Measurements from ENCODE around the gene HAPLN1.

Gene HAPLN1

DNA sequence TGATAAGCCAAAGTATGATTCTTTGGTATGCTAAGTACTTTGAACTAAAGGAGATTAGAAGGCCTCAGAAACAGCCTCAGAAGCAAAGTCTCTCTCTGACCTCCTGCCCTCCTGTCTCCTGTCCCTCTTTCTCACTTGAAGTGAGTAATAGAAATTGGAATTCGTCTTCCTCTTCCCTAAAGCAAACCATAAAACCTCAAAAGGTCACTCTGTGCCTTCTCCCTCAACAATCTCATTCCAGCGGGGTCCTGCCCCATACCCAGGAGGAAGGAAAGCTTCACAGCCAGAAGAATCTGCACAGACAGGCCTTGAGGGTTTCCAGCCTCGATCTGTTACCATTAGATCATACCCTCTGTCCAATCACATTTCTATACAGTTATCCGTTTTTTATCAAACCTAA, 87.8 kb downstream of the HAPLN1 start:
- TF ChIP-seq, protein P1, sequence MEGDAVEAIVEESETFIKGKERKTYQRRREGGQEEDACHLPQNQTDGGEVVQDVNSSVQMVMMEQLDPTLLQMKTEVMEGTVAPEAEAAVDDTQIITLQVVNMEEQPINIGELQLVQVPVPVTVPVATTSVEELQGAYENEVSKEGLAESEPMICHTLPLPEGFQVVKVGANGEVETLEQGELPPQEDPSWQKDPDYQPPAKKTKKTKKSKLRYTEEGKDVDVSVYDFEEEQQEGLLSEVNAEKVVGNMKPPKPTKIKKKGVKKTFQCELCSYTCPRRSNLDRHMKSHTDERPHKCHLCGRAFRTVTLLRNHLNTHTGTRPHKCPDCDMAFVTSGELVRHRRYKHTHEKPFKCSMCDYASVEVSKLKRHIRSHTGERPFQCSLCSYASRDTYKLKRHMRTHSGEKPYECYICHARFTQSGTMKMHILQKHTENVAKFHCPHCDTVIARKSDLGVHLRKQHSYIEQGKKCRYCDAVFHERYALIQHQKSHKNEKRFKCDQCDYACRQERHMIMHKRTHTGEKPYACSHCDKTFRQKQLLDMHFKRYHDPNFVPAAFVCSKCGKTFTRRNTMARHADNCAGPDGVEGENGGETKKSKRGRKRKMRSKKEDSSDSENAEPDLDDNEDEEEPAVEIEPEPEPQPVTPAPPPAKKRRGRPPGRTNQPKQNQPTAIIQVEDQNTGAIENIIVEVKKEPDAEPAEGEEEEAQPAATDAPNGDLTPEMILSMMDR (IDR thresholded peaks at IDR 0.05; ENCODE audit: insufficient read depth, low read depth, low read length, missing control alignments) = no peak

DNA sequence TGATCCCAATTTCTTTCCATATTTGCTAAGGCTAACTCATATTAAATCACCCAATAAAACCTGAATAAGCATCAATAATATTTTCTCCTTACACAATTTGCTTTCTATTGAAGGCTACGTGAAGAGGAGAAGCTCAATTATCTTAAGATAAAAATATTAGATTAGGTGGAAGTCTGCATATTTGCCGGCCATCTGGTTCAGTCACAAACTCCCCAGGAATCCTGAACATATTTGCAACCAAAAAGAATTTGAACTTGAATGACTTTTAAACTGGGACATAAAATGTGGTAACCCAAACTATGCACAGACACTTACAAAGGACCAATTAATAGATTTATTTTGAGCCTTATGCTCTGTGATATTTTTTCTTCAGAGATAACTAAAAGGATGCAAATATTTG, 92.3 kb downstream of the HAPLN1 start:
- TF ChIP-seq, protein P1 (IDR thresholded peaks at IDR 0.05; ENCODE audit: insufficient read depth, low read depth, low read length, missing control alignments) = no peak
- H3K4me3 ChIP-seq (ENCODE audit: low read length) = no peak overlapping the region
- no peak for DNase-seq (ENCODE audit: low read depth)

More for the DNA sequence above, 87.8 kb downstream of the HAPLN1 start:
- H3K4me3 ChIP-seq (ENCODE audit: low read length) = no peak overlapping the region
- peak; percentile 65 for DNase-seq (ENCODE audit: low read depth)

DNA sequence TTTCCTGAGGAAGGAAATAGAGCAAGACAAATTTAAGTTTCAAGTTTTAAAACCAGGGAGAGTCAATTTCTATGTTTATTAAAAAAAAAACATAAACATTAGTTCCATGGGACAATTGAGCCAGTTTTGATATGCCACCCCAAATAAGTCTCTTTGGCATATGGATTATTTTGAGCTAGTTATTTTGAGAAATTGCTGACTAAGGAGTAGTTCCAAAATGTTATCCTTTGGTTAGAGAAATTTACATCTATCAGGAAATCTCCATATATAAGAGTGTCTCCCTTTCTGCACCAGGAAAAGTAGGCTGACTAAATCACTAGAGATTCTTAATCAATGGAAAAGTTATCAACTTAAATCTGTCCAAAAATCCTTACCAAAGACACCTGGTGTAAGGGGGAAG, 105.8 kb downstream of the HAPLN1 start:
- DNase-seq (ENCODE audit: low read depth) = no peak
- TF ChIP-seq, protein P1 (IDR thresholded peaks at IDR 0.05; ENCODE audit: insufficient read depth, low read depth, low read length, missing control alignments) = no peak
- H3K4me3 ChIP-seq (ENCODE audit: low read length) = no peak overlapping the region

DNA sequence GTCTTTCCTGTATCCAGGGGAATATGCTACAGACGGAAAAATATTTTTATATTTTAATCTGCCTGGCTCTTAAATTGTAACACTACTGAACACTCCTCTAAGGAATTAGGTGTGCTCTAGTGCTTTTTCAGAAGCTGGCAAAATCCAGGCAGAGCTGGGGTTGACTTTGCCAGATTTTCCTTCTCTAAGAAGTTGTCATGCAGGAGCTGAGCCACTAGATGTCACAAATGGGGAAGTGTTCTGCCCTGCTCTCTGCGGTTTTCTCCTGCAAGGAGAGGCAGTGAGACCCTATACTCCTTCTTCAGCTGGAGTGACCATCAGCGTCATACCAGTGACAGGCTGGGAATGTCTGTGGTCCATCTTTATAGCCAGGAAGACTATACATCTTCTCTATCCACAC, 112.5 kb downstream of the HAPLN1 start:
- TF ChIP-seq, protein P1 (IDR thresholded peaks at IDR 0.05; ENCODE audit: insufficient read depth, low read depth, low read length, missing control alignments) = peak; percentile 76
- H3K4me3 ChIP-seq (ENCODE audit: low read length) = no peak overlapping the region
- DNase-seq (ENCODE audit: low read depth) = peak; percentile 52

DNA sequence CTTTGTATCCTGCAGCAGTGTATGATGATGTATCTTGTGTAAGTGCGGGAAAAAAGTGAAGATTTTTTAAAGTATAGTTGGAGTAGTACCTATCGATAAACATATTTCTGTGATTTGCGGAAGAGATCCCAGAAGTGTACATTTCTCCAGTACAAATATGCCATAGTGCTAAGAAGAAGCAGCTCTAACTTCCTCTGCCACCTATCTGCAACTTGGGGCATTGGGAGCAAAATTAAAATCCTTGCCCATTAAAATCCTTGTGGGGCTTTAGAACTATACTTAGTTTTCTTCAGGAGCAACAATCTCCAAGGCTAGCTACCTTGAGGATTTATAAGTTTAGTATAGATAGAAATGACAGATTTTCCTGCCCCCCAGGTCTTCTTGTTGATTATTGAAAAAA, 125.4 kb downstream of the HAPLN1 start:
- TF ChIP-seq, protein P1 (IDR thresholded peaks at IDR 0.05; ENCODE audit: insufficient read depth, low read depth, low read length, missing control alignments) = peak; percentile 50
- H3K4me3 ChIP-seq (ENCODE audit: low read length) = no peak overlapping the region
- DNase-seq (ENCODE audit: low read depth) = no peak

DNA sequence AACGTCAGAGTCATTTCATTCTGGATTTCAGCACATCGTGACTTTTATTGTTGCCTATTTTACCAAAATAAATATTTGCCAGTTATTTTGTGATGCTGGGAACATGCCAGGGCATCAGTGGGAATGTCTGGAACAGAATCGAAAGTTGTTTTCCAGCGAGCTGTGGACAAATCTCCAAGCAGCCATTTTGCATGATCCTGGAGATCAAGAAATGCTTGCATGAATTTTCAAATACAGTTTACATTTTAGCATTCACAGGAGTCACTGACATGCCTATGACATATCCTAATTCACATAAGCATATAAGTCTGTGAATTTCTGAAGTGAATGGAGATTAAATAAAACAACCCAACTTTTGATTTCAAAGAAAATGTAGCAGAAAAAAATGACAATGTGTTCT, 129.7 kb downstream of the HAPLN1 start:
- no peak for DNase-seq (ENCODE audit: low read depth)
- TF ChIP-seq, protein P1 (IDR thresholded peaks at IDR 0.05; ENCODE audit: insufficient read depth, low read depth, low read length, missing control alignments) = no peak
- H3K4me3 ChIP-seq (ENCODE audit: low read length) = no peak overlapping the region

DNA sequence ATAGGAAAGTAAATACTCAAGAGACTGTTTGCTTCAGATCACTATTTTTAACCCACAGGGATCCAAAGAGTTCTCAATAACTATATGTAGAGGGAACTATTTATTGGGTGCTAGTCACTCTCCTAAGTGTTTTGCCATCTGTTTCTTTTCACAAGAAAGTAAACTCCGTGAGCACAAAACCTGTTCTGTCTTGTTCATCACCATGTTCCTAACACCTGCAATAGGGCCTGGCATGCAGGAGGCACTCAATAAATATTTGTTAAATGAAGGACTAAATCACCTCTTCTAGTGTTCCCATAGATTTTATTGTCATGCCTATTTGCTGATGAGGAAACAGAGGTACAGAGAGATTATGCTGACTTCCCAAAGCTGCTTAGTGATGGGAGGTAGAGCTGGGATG, 130.9 kb downstream of the HAPLN1 start:
- TF ChIP-seq, protein P1 (IDR thresholded peaks at IDR 0.05; ENCODE audit: insufficient read depth, low read depth, low read length, missing control alignments) = no peak
- H3K4me3 ChIP-seq (ENCODE audit: low read length) = no peak overlapping the region
- peak; percentile 69 for DNase-seq (ENCODE audit: low read depth)

All from epithelial cell of esophagus (primary cell).